Measurements from ENCODE around the gene KIAA0408. TPM values are rescaled to one million over a fixed set of nuclear protein-coding genes. Genes with fewer than 3 reads are reported as not detected.
A peak's percentile ranks its signal among the peaks of the same experiment; 100 is the strongest.

Gene KIAA0408
- total RNA-seq, 8 experiments from 2014 or later, result 0.10 to 46.4 (median 33.1) TPM

DNA sequence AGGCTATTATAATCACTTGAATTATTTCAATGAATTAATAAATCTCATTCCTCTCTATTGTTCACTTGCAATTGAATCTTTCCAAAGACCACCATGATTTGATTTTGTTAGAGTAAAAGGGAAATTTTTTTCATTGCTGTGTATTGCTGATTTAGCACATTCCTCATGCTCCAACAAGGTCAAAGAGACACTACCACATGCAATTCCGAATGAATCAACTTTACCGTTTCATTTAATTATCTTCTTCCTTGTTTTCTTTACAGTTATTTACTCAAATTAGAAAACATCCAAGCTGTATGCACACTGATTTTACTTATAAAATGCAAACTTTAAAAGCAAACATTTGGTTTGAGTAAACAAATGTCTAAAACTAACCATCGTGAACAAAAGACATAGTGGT is 967 bp downstream of the KIAA0408 start:
- ATAC-seq (replicated peaks in 6 of 8), result no peak
- no peak overlapping the region for H3K4me3 ChIP-seq
- in situ Hi-C loops (cut with MboI; ENCODE audit: low pct_unique_long_range_greater_than_20kb in 2 of 9, low sequenced_read_pairs in 9 of 9, unreplicated experiment in 9 of 9), result no loop called here
- H3K27ac ChIP-seq, result no peak overlapping the region
- 11 to 100% (median 83%) methylated on average over 1 to 3 of the region's 3 CpGs for WGBS, 10 experiments
- H3K4me1 ChIP-seq (replicated peaks in 1 of 2), result peaks cover 0 to 20% of the 10 kb centered on the region in 2 donors

GRCh38 chr6:127457456-127458064 is 1.6 kb downstream of the KIAA0408 start:
- H3K4me1 ChIP-seq (replicated peaks in 1 of 2), result peaks cover 0 to 20% of the 10 kb centered on the region in 2 donors
- 33 to 100% (median 85%) methylated on average over 1 to 3 of the region's 3 CpGs; no CpG with 5 or more reads in 1 of the 10 experiments for WGBS, 10 experiments
- peak in 2 of 8 experiments; percentile 20 to 22 for ATAC-seq (replicated peaks in 6 of 8)
- H3K27ac ChIP-seq, result no peak overlapping the region
- in situ Hi-C loops (cut with MboI; ENCODE audit: low pct_unique_long_range_greater_than_20kb in 2 of 9, low sequenced_read_pairs in 9 of 9, unreplicated experiment in 9 of 9), result no loop called here
- no peak overlapping the region for H3K4me3 ChIP-seq

GRCh38 chr6:127456465-127456864 is 2.7 kb downstream of the KIAA0408 start:
- in situ Hi-C loops (cut with MboI; ENCODE audit: low pct_unique_long_range_greater_than_20kb in 2 of 9, low sequenced_read_pairs in 9 of 9, unreplicated experiment in 9 of 9), result no loop called here
- WGBS, 10 experiments, result 80 to 100% (median 95%) methylated on average over 1 to 3 of the region's 3 CpGs; no CpG with 5 or more reads in 1 of the 10 experiments

DNA sequence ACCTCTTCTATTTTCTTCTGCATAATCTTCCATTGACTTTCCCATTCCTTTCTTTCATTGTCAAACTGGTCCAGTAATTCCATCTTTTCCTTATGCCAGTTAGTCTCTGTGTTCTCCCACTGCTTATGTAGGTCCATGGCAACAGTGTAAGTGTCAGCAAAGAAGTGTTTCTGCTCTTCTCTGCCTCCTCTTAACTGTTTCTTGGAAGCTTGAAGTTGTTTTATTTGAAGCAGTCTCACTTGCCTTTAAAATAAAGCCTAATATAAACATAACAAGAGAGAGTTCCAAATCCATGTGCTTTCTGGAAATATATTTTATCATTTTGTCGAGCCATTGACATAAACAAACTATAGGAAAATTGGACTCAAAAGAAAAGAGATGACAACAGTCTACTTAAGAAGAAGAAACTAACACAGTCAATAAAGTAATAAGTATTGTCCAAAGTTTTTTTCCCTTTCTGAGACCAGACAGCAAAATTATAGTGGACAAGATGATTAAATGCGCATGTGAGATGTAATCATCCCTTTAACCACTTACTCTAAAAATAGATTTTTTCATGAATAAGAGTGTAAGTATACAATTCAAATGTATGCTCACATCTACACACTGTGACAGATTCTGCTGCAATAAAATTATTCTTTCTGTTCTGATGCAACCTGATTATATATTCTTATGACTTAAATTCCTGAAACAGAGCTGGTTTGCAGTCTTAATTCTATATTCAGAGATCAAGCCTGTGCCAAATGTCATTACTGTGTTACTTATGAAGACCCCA is 5.2 kb downstream of the KIAA0408 start:
- in situ Hi-C loops (cut with MboI; ENCODE audit: low pct_unique_long_range_greater_than_20kb in 2 of 9, low sequenced_read_pairs in 9 of 9, unreplicated experiment in 9 of 9), result no loop called here
- Histone ChIP-seq H3K4me3 (no peak overlapping the region), H3K27ac (no peak overlapping the region), H3K4me1 (replicated peaks in 1 of 2) (peaks cover 0 to 20% of the 10 kb centered on the region in 2 donors)
- peak; percentile 45 to 84 (median 60) for ATAC-seq (replicated peaks in 6 of 8)
- 28 to 100% (median 97%) methylated on average over 1 to 2 of the region's 2 CpGs for WGBS, 10 experiments

More at GRCh38 chr6:127456465-127456864, 2.7 kb downstream of the KIAA0408 start:
- Histone ChIP-seq H3K4me3 (no peak overlapping the region), H3K27ac (no peak overlapping the region), H3K4me1 (replicated peaks in 1 of 2) (peaks cover 0 to 20% of the 10 kb centered on the region in 2 donors)
- no peak for ATAC-seq (replicated peaks in 6 of 8)

DNA sequence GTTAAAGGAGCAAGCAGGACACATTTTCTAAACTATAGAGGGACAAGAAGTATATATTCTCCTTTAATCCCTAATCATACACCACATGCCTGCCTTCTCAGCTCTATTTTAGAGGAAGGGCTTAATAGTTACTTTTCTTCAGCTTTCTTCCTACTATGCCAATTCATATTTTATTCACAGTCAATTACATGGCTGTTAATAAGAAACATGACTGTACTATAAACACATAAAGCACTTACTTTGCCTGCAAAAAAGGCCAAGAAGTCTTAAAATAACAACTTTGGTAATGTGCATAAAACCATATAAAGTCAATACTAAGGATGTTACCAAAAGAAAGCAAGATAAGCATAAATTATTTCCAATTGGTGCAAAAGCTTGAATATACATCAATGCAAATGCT is 6.4 kb downstream of the KIAA0408 start:
- in situ Hi-C loops (cut with MboI; ENCODE audit: low pct_unique_long_range_greater_than_20kb in 2 of 9, low sequenced_read_pairs in 9 of 9, unreplicated experiment in 9 of 9), result no loop called here

GRCh38 chr6:127451388-127451787 is 7.8 kb downstream of the KIAA0408 start:
- in situ Hi-C loops (cut with MboI; ENCODE audit: low pct_unique_long_range_greater_than_20kb in 2 of 9, low sequenced_read_pairs in 9 of 9, unreplicated experiment in 9 of 9), result no loop called here
- peaks cover 0 to 10% of the 10 kb centered on the region in 2 donors for H3K4me1 ChIP-seq (replicated peaks in 1 of 2)
- no peak for ATAC-seq (replicated peaks in 6 of 8)
- no peak overlapping the region for H3K4me3 ChIP-seq
- WGBS, 10 experiments, result 88 to 100% (median 94%) methylated on average over 2 to 3 of the region's 3 CpGs; no CpG with 5 or more reads in 1 of the 10 experiments
- H3K27ac ChIP-seq, result no peak overlapping the region

More for the DNA sequence above, 6.4 kb downstream of the KIAA0408 start:
- ATAC-seq (replicated peaks in 6 of 8), result peak in 1 of 8 experiments; percentile 38
- Histone ChIP-seq H3K4me1 (replicated peaks in 1 of 2) (peaks cover 0 to 10% of the 10 kb centered on the region in 2 donors), H3K27ac (no peak overlapping the region), H3K4me3 (no peak overlapping the region)

DNA sequence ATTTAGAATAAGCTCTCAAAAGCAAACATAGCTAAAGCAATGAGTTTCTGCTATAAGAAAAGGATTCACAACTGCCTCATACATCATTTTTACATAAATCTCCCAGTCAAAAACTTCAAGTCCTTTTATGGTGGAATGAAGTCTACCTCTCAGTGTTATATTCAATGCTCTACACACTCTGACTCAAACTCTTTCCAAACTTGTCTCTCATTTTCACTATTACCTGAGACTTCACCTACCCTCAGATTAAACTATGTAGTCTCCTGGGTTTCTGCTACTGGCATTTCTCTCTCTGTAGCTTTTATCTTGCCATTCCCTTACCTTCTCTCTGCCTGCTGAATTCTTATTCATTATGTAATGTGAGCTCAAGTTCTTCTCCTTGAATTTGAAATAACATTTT is 11.4 kb downstream of the KIAA0408 start:
- H3K27ac ChIP-seq, result no peak overlapping the region
- in situ Hi-C loops (cut with MboI; ENCODE audit: low pct_unique_long_range_greater_than_20kb in 2 of 9, low sequenced_read_pairs in 9 of 9, unreplicated experiment in 9 of 9), result no loop called here
- no peaks in the 10 kb centered on the region for H3K4me1 ChIP-seq (replicated peaks in 1 of 2)
- no peak overlapping the region for H3K4me3 ChIP-seq
- no peak for ATAC-seq (replicated peaks in 6 of 8)

- peak in 3 of 8 experiments; percentile 27 to 80 (median 48) for ATAC-seq (replicated peaks in 6 of 8)
- H3K4me3 ChIP-seq, result no peak overlapping the region
- no peaks in the 10 kb centered on the region for H3K4me1 ChIP-seq (replicated peaks in 1 of 2)
- in situ Hi-C loops (cut with MboI; ENCODE audit: low pct_unique_long_range_greater_than_20kb in 2 of 9, low sequenced_read_pairs in 9 of 9, unreplicated experiment in 9 of 9), result no loop called here
- H3K27ac ChIP-seq, result no peak overlapping the region
- WGBS, 10 experiments, result 63 to 100% (median 98%) methylated on average over 1 to 7 of the region's 7 CpGs; no CpG with 5 or more reads in 1 of the 10 experiments
Observed at GRCh38 chr6:127446356-127446755, 12.8 kb downstream of the KIAA0408 start.

DNA sequence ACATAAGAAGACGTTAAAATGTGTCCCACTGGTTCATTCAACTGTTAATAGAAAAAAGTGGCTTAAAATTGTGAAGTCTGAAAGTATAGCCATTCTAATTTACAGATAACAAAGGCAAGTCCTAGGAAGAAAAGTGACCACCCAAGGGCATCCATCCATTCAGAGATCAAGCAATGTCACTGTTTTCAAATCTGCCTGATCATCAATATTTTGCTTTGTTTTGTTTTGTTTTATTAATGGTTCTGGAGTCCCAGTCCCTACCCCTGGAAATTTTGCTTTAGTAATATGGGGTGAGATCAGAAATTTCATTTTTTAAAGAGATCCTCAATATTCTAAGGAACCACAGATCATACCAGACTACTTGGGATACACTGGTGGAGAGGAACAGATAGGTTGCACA is 17.3 kb downstream of the KIAA0408 start:
- no peak for ATAC-seq (replicated peaks in 6 of 8)
- no peak overlapping the region for H3K27ac ChIP-seq
- 17 to 100% (median 54%) methylated on average over 1 of the region's 1 CpG; no CpG with 5 or more reads in 2 of the 10 experiments for WGBS, 10 experiments
- H3K4me3 ChIP-seq, result no peak overlapping the region
- in situ Hi-C loops (cut with MboI; ENCODE audit: low pct_unique_long_range_greater_than_20kb in 2 of 9, low sequenced_read_pairs in 9 of 9, unreplicated experiment in 9 of 9), result no loop called here
- H3K4me1 ChIP-seq (replicated peaks in 1 of 2), result no peaks in the 10 kb centered on the region

DNA sequence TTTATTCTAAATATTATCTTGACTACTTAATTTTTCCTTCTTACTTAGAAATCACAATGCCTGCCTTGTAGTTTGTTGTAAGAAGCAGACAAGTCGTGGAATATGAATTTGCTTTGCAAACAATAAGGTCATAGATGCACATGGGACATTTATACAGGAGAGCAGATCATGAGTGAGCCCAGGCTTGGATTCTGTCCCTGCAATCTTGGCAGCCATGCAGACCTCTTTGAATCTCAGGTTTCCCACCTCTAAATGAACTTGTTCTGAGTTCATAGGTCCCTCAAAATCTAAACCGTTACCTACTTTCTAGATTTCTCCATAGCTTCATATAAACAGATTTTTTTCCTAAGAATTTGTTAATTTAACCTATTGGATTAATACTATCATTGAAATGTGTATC is 19.5 kb downstream of the KIAA0408 start:
- Histone ChIP-seq H3K4me1 (replicated peaks in 1 of 2) (no peaks in the 10 kb centered on the region), H3K4me3 (no peak overlapping the region), H3K27ac (no peak overlapping the region)
- in situ Hi-C loops (cut with MboI; ENCODE audit: low pct_unique_long_range_greater_than_20kb in 2 of 9, low sequenced_read_pairs in 9 of 9, unreplicated experiment in 9 of 9), result no loop called here
- ATAC-seq (replicated peaks in 6 of 8), result no peak
- 0 to 94% (median 57%) methylated on average over 1 to 2 of the region's 2 CpGs; no CpG with 5 or more reads in 1 of the 10 experiments for WGBS, 10 experiments

GRCh38 chr6:127436578-127437110 is 22.5 kb downstream of the KIAA0408 start:
- no peak overlapping the region for H3K27ac ChIP-seq
- ATAC-seq (replicated peaks in 6 of 8), result no peak
- WGBS, 10 experiments, result 72 to 100% (median 87%) methylated on average over 1 to 3 of the region's 3 CpGs; no CpG with 5 or more reads in 4 of the 10 experiments
- no peak overlapping the region for H3K4me3 ChIP-seq
- in situ Hi-C loops (cut with MboI; ENCODE audit: low pct_unique_long_range_greater_than_20kb in 2 of 9, low sequenced_read_pairs in 9 of 9, unreplicated experiment in 9 of 9), result no loop called here
- no peaks in the 10 kb centered on the region for H3K4me1 ChIP-seq (replicated peaks in 1 of 2)

GRCh38 chr6:127435626-127436220 is 23.5 kb downstream of the KIAA0408 start:
- no peak overlapping the region for H3K27ac ChIP-seq
- peak in 3 of 8 experiments; percentile 68 to 80 (median 75) for ATAC-seq (replicated peaks in 6 of 8)
- in situ Hi-C loops (cut with MboI; ENCODE audit: low pct_unique_long_range_greater_than_20kb in 2 of 9, low sequenced_read_pairs in 9 of 9, unreplicated experiment in 9 of 9), result no loop called here
- no peaks in the 10 kb centered on the region for H3K4me1 ChIP-seq (replicated peaks in 1 of 2)
- H3K4me3 ChIP-seq, result no peak overlapping the region
- 36 to 95% (median 77%) methylated on average over 2 to 7 of the region's 7 CpGs for WGBS, 10 experiments

DNA sequence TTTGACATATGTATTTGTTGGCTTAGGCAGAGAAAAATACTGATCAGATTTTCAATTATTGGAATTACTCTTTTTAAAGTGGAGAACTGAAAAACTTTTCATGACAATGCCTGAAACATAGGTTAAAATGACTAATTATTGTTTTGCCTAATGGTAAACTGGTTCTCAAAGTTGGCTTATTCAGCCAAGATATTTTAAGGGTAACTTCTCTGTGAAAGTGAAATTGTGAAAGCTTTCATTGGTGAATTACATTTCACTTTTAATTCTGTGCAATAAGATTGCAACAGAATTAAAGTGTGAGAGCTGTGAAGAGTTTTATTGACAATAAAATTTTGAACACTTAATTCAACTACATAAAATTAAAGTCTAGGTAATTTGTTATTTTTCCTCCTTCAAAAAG is 24.5 kb downstream of the KIAA0408 start:
- in situ Hi-C loops (cut with MboI; ENCODE audit: low pct_unique_long_range_greater_than_20kb in 2 of 9, low sequenced_read_pairs in 9 of 9, unreplicated experiment in 9 of 9), result no loop called here

More for the DNA sequence above, 24.5 kb downstream of the KIAA0408 start:
- no peak for ATAC-seq (replicated peaks in 6 of 8)
- H3K4me1 ChIP-seq (replicated peaks in 1 of 2), result no peaks in the 10 kb centered on the region
- no peak overlapping the region for H3K27ac ChIP-seq
- H3K4me3 ChIP-seq, result no peak overlapping the region
